DOHH2 (cell line): ENCODE measurements around the gene C20orf96.
A peak's percentile ranks its signal among the peaks of the same experiment; 100 is the strongest.

Experiments
- EZH2phosphoT487 ChIP-seq: fragments of 200-600 bp; sonication (generic); IDR thresholded peaks from 2 replicates; pipeline ENCODE4 v1.6.1; 2017; ENCODE audit warnings: borderline replicate concordance, mild to moderate bottlenecking, antibody characterized with exemption, low read length, moderate library complexity, mixed read lengths
- TF ChIP-seq, protein P1 (sequence below): fragments of 200-600 bp; sonication (generic); IDR thresholded peaks from one replicate; pipeline ENCODE4 v1.5.1; 2014; ENCODE audit warnings: antibody characterized with exemption, mild to moderate bottlenecking, low read depth, low read length; ENCODE audit not compliant: poor library complexity, severe bottlenecking

DNA sequence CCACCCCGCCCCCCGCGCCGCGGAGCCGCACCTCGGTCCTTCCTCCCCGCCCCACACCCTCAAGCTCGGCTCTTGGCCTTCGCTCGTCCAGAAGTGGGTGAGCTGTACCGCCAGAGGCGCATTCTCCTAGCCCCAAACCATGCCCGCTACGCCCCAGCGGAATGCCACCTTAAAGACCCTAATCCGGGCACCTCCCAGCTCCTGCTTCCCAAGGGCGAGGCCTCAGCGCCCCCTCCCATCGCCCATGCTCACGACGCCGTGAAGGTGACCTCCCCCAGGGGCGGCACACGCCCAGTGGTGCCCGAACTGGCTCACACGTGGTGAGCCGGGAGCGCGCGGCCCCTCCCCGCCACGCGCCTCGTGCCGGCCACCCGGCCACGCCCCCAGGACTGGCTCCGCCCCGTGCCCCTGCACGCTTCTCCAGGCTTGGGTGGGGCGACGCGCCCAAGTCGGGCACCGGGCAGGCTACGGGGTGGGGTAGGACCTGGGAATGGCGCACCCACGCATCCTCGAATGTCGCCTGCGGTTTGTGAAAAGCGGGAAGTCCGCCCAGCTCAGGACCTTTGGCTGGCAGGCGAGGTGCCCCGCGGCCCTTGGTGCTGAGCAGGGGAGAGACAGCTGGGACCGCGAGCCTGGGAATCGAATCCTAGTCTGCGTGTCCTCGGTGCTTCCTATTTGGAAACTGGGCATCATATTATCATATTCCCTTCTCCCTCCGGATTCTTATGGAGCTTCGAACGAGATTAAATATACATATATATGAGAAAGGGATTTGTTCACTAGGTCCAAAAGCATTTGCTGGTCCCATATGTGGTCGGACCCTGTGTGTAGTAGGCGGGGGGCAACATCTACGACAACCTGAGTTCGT is 33.9 kb upstream of the C20orf96 start:
- TF ChIP-seq, protein P1, sequence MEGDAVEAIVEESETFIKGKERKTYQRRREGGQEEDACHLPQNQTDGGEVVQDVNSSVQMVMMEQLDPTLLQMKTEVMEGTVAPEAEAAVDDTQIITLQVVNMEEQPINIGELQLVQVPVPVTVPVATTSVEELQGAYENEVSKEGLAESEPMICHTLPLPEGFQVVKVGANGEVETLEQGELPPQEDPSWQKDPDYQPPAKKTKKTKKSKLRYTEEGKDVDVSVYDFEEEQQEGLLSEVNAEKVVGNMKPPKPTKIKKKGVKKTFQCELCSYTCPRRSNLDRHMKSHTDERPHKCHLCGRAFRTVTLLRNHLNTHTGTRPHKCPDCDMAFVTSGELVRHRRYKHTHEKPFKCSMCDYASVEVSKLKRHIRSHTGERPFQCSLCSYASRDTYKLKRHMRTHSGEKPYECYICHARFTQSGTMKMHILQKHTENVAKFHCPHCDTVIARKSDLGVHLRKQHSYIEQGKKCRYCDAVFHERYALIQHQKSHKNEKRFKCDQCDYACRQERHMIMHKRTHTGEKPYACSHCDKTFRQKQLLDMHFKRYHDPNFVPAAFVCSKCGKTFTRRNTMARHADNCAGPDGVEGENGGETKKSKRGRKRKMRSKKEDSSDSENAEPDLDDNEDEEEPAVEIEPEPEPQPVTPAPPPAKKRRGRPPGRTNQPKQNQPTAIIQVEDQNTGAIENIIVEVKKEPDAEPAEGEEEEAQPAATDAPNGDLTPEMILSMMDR, result peak; percentile 36
- TF ChIP-seq EZH2phosphoT487, result no peak
